Right atrium auricular region (tissue), 2 donors: ENCODE measurements around the gene HSD17B10. TPM values are rescaled to one million over a fixed set of nuclear protein-coding genes. Genes with fewer than 3 reads are reported as not detected.
"Not testable (repeated sequence)": the region's sequence is repeated elsewhere in the genome, so short reads cannot be mapped to it uniquely, and the experiment has no call there.

Source experiments
- DNase-seq: peaks from one replicate; pipeline ENCODE4 v3.0.0-alpha.2; 2019; ENCODE audit warnings: low spot score
- H3K27ac ChIP-seq, 2 donors: fragments of 200-600 bp; sonication (generic); 1 replicate in 1 of 2; 2 replicates in 1 of 2; pipeline ENCODE4 v1.5.1; 2016 to 2019
- H3K27me3 ChIP-seq, 2 donors: fragments of 200-600 bp; sonication (generic); one replicate each; pipeline versions ENCODE4 v1.5.1 to v1.6.0; 2017 to 2019
- H3K36me3 ChIP-seq: fragments of 200-600 bp; sonication (generic); one replicate; pipeline ENCODE4 v1.5.1; 2016
- H3K4me1 ChIP-seq, 2 donors: fragments of 200-600 bp; sonication (generic); one replicate each; pipeline versions ENCODE4 v1.5.1 to v1.6.0; 2017 to 2019
- H3K4me3 ChIP-seq, 2 donors: fragments of 200-600 bp; sonication (generic); 1 replicate in 1 of 2; 2 replicates in 1 of 2; pipeline ENCODE4 v1.5.1; 2017 to 2019; ENCODE audit warnings: mild to moderate bottlenecking in 1 of 2, moderate library complexity in 1 of 2
- H3K9me3 ChIP-seq, 2 donors: fragments of 200-600 bp; sonication (generic); one replicate each; pipeline ENCODE4 v1.5.1; 2019
- CTCF ChIP-seq, 2 donors: fragments of 200-600 bp; sonication (generic); IDR thresholded peaks; one replicate each; pipeline ENCODE4 v1.5.1; 2019; ENCODE audit warnings: antibody characterized with exemption in 2 of 2
- total RNA-seq, 2 donors: library from RNA; depleted of rRNA; stranded (reverse); fragments of >200 nt; gene quantifications; one replicate each; pipeline ENCODE4 v1.1.0, GENCODE V29; 2016

The HSD17B10 gene
- total RNA-seq, 2 donors from 2014 or later = 81.7 to 102 TPM

DNA sequence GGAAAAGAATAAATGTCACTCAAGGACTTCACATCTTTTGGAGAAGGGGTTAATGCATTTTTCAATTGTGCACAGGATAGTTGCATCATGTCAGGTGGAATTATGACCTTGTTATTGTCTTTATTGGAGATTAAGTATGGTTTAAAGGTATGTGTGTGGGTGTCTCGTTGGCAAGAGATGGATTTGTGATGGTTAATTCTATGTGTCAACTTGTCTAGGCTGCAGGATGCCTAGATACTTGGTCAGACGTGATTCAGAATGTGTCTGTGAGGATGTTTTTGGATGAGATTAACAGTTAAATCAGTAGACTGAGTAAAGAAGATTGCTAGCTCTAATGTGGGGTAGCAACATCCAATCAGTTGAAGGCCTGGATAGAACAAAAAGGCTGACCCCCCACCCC lies 42.2 kb upstream of the HSD17B10 start:
- no peak overlapping the region for H3K27ac ChIP-seq
- H3K9me3 ChIP-seq = peaks cover 0 to 2% of the 10 kb centered on the region in 2 donors
- H3K36me3 ChIP-seq = no peaks in the 10 kb centered on the region
- H3K4me3 ChIP-seq = no peak overlapping the region
- DNase-seq = no peak
- H3K27me3 ChIP-seq = no peaks in the 10 kb centered on the region
- no peak for TF ChIP-seq CTCF (IDR thresholded peaks at IDR 0.05)
- no peaks in the 10 kb centered on the region for H3K4me1 ChIP-seq

- H3K4me3 ChIP-seq = no peak overlapping the region
- no peaks in the 10 kb centered on the region for H3K27me3 ChIP-seq
- no peaks in the 10 kb centered on the region for H3K9me3 ChIP-seq
- no peak overlapping the region for H3K27ac ChIP-seq
- DNase-seq = no peak
- no peaks in the 10 kb centered on the region for H3K36me3 ChIP-seq
- no peak for TF ChIP-seq CTCF (IDR thresholded peaks at IDR 0.05)
- H3K4me1 ChIP-seq = no peaks in the 10 kb centered on the region
These were observed 40.5 kb upstream of the HSD17B10 start for GRCh38 chrX:53474707-53475106.

GRCh38 chrX:53471346-53471745 lies 37.2 kb upstream of the HSD17B10 start:
- DNase-seq = no peak
- H3K9me3 ChIP-seq = no peaks in the 10 kb centered on the region

DNA sequence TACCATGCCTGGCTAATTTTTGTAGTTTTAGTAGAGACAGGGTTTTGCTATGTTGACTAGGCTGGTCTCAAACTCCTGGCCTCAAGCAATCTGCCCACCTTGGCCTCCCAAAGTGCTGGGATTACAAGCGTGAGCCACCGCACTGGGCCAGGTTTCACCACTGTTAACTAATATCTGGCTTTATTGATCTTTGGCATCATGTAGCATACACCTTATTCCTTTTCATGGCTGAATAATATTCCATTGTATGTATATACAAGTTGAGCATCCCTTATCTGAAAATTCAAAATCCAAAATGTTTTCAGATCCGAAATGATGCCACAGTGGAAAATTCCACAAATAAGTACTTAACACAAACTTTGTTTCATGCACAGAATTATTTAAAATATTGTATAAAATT lies 34.5 kb upstream of the HSD17B10 start:
- not testable (repeated sequence) for H3K36me3 ChIP-seq, H3K9me3 ChIP-seq, H3K4me1 ChIP-seq, DNase-seq, H3K4me3 ChIP-seq, H3K27ac ChIP-seq, H3K27me3 ChIP-seq

More at GRCh38 chrX:53471346-53471745, 37.2 kb upstream of the HSD17B10 start:
- Histone ChIP-seq H3K27me3 (no peaks in the 10 kb centered on the region), H3K27ac (no peak overlapping the region), H3K4me3 (no peak overlapping the region), H3K36me3 (no peaks in the 10 kb centered on the region), H3K4me1 (no peaks in the 10 kb centered on the region)
- no peak for TF ChIP-seq CTCF (IDR thresholded peaks at IDR 0.05)

- Histone ChIP-seq H3K4me1 (no peaks in the 10 kb centered on the region), H3K4me3 (no peak overlapping the region), H3K36me3 (no peaks in the 10 kb centered on the region), H3K27me3 (no peaks in the 10 kb centered on the region), H3K9me3 (no peaks in the 10 kb centered on the region), H3K27ac (no peak overlapping the region)
- no peak for TF ChIP-seq CTCF (IDR thresholded peaks at IDR 0.05)
- DNase-seq = no peak
These were observed 23.9 kb upstream of the HSD17B10 start for GRCh38 chrX:53458082-53458481.

GRCh38 chrX:53456254-53456653 lies 22.1 kb upstream of the HSD17B10 start:
- no peak overlapping the region for H3K27ac ChIP-seq
- H3K27me3 ChIP-seq = no peaks in the 10 kb centered on the region
- no peak for TF ChIP-seq CTCF (IDR thresholded peaks at IDR 0.05)
- H3K4me1 ChIP-seq = no peaks in the 10 kb centered on the region
- H3K4me3 ChIP-seq = no peak overlapping the region
- H3K36me3 ChIP-seq = no peaks in the 10 kb centered on the region
- no peak for DNase-seq
- no peaks in the 10 kb centered on the region for H3K9me3 ChIP-seq
